C4-2B (cell line): ENCODE measurements around the gene KAT7.

ENCODE experiments used
- H3K27ac ChIP-seq: fragments of 450-650 bp; 2 replicates; pipeline ENCODE4 v1.5.1; 2017
- ZFX ChIP-seq: fragments of 450-650 bp; IDR thresholded peaks from 2 replicates; pipeline ENCODE4 v1.6.1; 2017
- TF ChIP-seq, protein P1 (sequence below): fragments of 450-650 bp; conservative IDR thresholded peaks from 2 replicates; pipeline ENCODE4 v1.5.1; 2017; ENCODE audit warnings: mild to moderate bottlenecking

KAT7 gene

DNA sequence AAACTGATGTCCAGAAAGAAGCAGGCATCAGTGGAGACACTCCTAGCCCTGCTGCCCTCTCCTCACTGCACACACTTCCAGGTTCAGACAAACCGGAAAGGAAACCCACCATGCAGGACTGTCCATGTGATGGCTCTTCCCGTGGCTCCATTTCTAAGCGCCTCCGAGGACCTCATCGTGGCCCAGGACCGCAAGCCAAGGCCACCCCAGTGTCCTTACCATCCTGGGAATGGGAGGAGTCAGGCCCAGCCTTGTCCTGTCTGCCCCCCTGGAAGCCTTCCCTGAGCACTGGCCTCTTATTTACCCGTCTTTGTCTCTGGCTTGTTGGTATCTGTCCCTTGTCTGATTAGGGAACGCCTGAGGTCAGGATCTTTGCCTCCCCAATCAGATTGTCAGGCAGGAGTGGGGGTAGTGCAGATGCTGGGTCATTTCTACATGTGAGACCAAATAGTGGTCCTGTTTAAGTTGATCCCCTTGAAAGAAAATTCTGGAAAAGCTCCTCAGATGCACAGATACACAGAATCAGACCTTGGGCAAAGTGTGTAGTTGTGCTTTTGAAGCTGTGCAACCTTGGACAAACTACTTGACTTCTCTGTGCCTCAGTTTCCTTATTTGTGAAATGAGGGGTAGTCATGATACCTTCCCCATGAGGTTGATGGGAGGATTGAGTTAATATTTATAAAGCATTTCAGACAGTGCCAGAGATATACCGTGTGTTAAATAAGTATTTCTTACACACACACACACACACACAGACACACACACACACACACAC is 58.6 kb downstream of the KAT7 start:
- H3K27ac ChIP-seq = no peak overlapping the region
- TF ChIP-seq, protein P1, sequence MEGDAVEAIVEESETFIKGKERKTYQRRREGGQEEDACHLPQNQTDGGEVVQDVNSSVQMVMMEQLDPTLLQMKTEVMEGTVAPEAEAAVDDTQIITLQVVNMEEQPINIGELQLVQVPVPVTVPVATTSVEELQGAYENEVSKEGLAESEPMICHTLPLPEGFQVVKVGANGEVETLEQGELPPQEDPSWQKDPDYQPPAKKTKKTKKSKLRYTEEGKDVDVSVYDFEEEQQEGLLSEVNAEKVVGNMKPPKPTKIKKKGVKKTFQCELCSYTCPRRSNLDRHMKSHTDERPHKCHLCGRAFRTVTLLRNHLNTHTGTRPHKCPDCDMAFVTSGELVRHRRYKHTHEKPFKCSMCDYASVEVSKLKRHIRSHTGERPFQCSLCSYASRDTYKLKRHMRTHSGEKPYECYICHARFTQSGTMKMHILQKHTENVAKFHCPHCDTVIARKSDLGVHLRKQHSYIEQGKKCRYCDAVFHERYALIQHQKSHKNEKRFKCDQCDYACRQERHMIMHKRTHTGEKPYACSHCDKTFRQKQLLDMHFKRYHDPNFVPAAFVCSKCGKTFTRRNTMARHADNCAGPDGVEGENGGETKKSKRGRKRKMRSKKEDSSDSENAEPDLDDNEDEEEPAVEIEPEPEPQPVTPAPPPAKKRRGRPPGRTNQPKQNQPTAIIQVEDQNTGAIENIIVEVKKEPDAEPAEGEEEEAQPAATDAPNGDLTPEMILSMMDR = no peak
- no peak for TF ChIP-seq ZFX

DNA sequence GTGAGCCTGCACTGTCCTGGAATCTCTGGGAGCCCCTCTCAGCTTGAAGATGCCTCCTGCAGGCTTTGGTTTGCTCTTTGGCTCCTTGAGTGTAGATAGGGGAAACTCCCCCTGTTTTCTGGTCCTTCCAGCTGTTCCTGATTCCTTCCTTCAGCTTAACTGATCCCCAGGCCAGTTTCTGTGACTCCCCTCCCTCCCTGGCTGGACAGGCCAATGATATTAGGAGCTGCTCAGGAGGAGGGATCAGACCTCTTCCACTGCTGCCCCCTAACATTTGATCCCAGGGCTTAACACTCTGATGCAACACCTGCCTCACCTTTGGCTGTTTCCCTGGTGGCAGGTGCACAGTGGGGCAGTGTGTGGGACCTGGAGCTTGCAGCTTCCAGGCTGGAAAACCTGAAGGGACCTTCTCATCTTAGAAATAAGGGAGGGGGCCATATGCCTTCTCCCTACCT is 59.6 kb downstream of the KAT7 start, which contains the start of gene TAC4:
Gene TAC4, minus strand, starts transcription at position 51 of the 455 bp plus-strand sequence. CDS start 52 bp downstream, outside the sequence.
- no peak within 1 kb of the TSS for H3K27ac ChIP-seq
- TF ChIP-seq ZFX = no peak
- TF ChIP-seq, protein P1 = no peak

DNA sequence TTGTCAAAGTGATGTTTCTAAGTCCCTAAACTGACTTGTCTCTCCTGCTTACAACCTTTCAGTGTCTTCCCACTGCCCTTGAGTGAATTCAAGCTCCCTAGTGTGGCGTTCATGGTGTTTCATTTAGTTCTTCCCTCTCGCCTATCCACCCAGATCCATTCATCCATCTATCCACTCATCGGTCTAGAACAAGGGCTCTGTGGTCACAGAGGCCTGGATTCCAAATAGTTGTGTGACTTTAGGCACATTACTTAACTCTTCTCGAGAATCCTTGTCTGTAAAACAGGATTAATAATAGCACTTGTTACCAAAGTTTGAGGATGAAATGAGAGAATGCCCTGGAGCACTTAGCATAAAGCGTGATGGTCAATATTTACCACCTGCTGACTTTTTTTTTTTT is 60.3 kb downstream of the KAT7 start:
- H3K27ac ChIP-seq = no peak overlapping the region
- TF ChIP-seq ZFX = no peak
- TF ChIP-seq, protein P1 = no peak

- H3K27ac ChIP-seq = no peak overlapping the region
- TF ChIP-seq, protein P1 = no peak
- no peak for TF ChIP-seq ZFX
Measured at GRCh38 chr17:49850218-49850610, 61.7 kb downstream of the KAT7 start.

DNA sequence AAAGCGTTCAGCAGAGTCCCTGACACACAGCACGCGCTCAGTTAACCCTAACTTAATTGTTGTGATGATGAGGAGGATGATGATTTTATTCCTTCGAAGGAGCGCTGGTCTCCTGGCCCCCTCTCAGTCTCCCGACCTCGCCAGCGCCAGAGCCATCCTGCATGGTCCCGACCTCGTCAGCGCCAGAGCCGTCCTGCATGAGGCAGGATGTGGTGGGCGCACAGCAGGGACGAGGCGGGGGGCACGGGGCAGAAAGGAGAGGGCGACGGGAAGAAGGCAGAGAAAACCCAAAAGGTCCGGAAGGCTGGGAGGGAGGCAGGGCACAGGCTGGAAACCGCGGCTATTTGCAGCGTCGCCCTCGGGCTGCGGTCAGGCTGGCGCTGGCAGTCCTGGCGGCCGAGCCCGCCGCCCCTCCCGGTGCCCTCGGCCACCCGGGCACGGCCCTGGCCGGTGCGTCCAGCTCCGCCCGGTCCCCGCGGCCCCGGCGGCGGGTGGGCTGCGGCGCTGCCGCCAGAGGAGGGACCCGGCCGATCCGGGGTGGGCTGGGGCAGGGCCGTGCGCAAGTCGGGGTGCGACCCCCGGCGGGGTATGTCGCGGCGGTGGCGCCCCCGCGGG is 62.4 kb downstream of the KAT7 start:
- TF ChIP-seq ZFX = no peak
- TF ChIP-seq, protein P1 = no peak
- H3K27ac ChIP-seq = no peak overlapping the region

DNA sequence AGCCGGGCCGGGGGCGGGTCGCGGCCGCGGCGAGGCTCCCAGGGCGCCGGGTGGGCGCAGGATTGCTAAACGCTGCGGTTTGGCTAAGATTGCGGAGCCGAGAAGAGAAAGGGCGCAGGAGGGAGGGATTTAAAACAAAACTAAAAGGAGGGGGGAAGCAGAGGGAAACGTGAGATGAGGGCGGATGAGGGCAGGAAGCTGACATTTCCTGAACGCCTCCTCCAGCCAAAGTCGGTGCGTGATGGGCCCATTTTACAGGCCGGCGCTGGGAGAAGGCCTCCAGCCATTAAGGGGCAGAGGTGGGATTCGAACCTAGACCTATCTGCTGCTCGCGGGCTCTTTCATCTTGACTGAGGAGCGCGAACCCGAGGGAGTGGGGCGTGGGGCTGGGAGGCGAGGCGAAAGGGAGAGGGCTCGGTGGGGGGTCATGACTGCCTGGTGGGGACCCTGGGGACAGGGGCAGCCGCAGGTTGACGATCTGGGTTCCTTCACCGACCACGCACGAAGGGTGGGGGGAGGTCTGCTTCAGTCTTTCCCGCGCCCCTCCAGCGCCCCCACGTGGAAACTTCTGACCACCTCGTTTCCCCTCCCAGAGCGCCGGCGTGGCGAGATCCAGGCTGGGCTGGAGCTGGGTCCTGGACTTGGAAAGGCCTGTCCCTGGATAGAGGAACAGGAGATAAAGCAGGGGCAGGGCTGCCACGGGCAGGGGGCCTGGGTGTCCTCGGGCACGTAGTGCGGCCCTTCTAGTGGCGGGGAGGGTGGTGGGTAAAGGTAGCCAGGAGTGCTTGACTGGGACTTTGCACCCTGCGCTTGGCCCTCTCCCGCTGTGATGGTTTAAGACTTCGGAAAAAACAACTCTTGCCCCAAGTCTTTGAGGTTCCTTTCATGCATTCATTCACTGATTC is 63.2 kb downstream of the KAT7 start:
- TF ChIP-seq, protein P1 = no peak; the same call in 1 of the 2 replicates
- no peak for TF ChIP-seq ZFX
- no peak overlapping the region for H3K27ac ChIP-seq
